GM21786 (cell line): ENCODE measurements around the gene NTRK1.

ENCODE experiments used
- ATAC-seq: cut with Tn5 transposase; IDR thresholded peaks from one replicate; pipeline ENCODE4 v1.9.1; 2021; ENCODE audit not compliant: unreplicated experiment

Gene NTRK1

DNA sequence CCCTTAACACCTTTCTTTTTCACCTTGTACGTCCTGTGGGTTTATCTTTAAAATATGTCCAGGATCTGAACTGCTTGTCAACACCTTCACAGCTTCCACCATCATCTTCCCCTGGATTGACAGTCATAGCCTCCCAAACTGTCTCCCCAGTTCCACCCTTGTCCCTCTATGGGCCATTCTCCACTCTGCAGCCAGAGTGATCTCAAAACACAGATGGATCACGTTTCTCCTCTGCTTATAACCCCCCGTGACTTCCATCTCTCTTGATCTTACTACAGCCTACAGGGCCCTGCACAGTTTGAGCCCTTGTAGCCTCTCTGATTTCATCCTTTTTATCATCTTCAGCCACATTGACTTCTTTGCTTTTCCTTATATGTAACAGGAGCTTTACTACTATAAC, 6.0 kb upstream of the NTRK1 start:
- no peak for ATAC-seq

DNA sequence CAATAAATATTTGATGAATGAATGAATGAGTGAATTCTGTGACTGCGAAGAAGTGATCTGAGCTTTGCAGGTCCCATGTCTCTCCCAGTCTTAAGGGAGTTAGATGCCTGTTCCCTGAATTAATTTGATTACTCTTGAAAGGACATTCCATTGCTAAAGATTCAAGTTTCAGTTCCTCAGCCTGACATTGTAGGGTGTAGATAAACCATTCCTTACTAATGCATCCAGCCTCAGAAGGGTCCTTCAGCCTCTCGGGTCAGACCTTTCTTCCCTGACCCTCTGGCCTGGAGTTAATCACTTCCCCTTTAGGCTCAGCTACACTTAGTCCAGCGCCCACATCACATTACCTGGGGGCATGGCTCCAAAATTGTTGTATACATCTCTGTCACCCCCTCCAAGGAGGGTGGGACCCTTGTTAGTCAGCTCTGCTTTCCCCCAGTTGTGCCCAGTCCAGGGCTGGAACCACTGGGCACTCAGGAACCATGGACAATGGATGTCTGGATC, 4.3 kb upstream of the NTRK1 start:
- ATAC-seq = no peak

DNA sequence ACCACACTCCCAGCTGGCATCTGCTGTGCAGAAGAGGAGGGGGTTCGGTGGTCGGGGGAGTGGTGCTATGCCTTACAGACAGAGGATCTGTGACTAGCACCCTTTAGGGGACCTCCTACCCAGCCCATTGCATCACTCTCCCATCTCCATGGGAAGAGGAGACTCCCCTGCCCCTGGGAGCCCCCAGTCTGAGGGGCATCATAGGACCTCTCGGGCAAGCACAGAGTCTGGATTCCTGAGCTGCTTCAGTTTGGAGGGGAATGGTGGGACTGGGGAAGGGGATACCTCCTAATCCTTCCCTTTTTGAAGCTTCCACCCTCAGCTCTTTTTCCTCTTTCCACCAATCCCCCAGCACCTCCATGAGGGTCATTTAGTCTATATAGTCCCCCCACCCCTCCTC, 3.1 kb upstream of the NTRK1 start:
- no peak for ATAC-seq

DNA sequence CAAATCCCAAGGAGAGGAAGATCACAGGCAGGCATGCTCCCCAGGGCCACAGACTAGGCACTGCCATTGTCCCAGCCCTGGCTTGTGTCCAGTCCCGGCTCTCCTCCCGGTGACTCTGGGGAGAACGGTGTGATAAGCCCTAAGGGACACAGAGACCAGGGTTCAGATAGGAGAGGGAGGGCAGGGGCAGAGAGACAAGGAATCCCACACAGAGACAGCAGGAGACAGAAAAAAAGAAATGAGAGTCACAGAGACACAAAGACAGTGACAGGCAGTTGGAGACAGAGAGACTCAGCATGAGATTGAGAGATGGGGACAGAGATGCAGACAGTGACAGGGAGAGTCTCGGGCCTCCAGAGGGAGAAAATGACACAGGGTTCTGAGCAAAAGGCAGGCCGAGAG, 2.1 kb upstream of the NTRK1 start:
- ATAC-seq = no peak

DNA sequence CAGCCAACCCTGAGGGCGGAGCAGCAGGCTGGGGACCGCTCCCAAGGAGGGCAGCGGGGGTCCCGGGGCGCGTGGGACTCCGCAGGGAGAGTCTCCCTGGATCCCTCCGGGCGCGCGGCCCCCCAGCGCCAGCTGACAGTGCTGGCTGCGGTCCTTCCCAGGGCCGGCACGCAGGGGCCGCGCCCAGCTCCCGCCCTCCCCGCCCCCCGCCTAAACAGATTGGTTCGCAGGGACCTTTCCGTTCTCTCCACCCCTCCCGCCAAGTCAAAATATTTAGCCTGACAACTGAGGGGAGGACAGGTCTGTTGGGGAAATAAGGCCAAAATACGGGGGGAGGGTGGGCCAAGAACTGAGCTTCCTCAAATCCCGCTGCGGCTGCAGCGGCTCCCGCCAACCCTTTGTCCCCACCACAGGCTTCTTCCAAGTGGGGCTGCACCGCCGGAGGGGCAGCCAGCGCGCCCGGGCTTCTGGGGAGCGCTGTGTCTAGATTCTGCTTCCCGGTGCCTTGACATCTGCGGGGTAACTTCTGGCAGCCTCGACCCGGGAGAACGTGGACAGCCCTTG, 1.6 kb upstream of the NTRK1 start, which contains the start of gene INSRR:
INSRR (minus strand) TSS at position 159 of the 564 bp plus-strand sequence. CDS start 496 bp downstream, outside the sequence.
- ATAC-seq = no peak

DNA sequence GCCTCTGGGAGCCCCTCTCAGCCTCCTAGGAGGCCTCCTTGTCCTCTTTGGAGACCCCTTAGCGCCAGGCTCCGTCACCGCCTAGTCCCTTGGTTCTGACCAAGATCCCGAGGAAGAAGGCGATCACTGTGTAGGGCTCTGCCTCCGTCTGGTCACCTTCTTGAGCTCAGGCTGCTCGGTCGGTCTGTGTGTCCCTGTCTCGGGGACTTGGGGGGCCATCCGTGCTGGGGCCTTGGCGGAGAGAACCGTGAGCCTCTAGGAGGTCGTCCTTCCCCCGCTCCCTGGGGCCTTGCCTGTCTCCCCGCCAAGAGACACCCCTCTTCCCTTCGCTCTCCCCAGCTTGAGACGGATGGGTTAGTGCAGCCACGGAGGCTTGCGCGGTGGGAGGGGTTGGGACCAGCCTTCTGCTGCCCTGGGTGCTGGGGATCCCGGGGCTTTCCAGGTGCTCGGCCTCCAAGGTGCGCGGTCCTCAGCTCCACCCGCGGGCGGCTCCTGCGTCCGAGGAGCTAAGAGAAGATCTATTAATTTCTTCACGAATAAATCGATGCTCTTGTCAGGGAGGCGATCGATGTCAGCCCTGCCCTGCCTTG, 1.0 kb upstream of the NTRK1 start:
- ATAC-seq = no peak

DNA sequence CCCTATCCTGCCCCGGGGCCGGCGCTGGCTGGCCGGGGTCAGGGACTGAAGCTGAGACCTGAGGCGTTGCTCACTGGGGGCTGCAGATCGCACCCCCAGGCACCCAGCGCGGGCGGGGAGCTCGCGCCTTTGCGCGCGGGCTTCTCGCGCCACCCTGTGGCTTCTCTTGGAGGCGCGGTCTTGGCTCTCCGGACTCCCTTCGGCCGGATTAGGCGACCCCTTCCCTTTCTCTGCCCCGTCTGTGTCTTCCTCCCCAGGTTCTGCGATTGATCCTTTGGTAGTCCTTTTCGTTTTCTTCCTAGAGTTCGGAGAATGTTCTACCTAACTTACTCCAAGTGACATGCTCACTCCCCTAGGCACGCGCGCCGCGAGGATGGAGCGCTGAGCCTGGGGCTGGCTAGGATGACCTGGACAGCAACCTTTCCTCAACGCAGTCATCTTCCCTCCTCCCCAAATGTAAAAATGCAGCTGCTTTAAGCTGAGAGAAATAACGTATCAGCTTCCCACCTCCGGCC, 495 bp upstream of the NTRK1 start:
- no peak for ATAC-seq

DNA sequence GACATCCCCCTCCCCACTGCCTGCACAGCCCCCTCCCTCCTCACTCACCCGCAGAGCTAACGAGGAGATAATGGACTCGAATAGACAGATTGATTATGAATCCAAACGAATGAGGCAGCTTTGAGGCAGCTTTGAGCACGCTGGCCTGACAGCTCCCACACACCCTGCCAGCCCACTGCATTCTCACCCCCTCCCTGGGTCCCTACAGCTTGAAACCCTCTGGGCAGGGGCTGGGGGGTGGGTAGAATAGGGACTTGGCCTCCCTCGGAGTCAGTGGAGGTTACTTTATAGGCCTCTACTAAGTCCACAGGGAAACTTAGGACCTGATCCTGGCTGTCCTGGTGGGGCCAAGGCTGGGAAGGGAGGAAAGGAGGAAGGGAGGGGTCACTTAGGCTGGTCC, 1.9 kb downstream of the NTRK1 start:
- no peak for ATAC-seq

DNA sequence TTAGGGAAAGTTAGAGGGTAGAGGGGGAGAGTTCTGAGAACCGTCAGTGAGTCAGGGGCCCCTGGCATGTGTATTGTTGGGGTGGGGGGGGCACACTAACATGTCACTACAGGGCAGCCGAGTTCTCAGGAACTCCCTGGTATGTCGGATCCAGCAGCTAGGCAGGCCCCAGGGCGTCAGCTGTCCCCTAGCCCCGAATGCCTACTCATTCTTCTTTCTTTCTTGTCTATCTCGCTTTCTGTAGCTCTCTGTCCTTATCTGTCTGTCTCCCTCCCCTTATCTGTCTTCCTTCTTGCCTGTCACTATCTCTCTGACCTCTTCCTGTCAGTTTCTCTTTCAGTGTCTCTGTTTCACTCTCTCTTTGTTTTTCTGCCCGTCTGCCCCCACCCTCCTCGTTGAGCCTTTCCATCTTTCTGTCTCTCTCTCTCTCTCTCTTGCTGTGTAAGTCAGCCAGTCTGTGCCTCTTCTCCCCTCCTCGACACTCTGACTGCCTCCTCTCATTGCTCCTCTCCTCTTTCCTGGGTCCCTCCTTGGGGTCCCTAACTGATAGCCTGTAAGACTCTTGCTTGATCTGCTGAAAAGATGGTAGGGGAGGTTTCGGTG, 2.4 kb downstream of the NTRK1 start:
- ATAC-seq = no peak

DNA sequence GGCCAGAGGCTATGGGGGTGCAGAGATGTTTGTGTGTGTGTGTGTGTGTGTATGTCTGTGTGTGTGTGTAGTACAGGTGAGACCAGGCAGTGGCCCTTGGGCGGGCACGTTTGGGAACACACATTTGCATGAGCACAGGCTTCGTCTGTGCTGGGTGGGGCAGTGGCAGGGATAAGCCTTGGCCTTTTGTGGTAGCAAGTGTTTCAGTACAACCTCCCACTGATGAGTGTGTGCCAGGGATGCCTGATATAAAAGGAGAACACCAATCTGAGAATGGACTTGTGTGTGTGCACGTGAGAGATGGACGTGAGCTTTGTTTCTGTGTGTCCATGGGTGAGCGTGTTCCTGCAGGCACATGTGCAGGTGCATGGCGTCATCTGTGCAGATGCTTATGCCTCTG, 3.0 kb downstream of the NTRK1 start:
- no peak for ATAC-seq

DNA sequence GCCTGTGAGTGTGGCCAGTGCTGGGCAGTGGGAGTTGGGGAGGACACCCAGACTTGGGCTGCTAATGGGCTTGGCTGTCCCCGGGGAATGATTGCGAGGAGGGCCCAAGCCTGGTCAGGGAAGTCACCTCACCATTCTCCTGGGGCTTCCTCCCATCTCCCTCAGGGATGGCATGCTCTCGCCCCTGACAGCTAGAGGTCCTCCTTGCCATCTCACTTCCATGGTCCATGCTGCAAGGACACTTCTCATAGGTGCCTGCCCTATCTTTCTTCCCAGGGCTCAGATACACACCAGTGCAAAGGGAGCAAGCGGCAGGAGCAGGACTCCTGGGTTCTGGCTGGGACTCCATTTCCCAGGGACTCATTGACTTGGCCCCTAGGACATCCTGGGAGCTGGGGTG, 4.1 kb downstream of the NTRK1 start:
- ATAC-seq = no peak

DNA sequence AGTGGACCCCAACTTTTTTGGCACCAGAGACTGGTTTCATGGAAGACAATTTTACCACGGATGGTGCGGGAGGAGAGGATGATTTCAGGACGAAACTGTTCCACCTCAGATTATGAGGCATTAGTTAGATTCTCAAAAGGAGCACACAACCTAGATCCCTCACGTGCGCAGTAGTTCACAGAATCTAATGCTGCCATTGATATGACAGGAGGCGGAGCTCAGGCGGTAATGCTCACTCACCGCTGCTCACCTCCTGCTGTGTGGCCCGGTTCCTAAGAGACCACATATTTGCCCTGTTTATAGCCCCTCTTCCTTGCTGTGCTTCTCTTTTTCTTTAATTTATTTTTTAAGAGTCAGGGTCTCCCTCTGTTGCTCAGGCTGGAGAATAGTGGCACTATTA, 4.6 kb downstream of the NTRK1 start:
- ATAC-seq = no peak

DNA sequence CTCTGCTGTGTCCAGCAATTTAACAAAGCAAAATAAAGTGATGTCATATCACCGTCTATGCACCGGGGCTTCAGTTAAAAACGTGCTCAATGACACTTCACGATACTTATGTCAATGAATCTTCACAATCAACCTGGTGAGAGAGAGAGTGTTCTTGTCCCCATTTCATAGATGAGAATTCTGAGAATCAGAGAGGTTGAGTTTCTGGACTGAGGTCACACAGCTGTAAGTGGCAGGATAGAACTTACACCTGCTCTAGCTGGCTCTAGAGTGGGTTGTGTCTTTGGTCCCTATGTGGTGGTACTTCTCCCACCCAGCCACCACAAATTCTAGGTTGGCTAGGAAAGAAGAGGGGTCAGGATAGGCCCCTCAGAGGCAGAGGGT, 5.2 kb downstream of the NTRK1 start:
- no peak for ATAC-seq

DNA sequence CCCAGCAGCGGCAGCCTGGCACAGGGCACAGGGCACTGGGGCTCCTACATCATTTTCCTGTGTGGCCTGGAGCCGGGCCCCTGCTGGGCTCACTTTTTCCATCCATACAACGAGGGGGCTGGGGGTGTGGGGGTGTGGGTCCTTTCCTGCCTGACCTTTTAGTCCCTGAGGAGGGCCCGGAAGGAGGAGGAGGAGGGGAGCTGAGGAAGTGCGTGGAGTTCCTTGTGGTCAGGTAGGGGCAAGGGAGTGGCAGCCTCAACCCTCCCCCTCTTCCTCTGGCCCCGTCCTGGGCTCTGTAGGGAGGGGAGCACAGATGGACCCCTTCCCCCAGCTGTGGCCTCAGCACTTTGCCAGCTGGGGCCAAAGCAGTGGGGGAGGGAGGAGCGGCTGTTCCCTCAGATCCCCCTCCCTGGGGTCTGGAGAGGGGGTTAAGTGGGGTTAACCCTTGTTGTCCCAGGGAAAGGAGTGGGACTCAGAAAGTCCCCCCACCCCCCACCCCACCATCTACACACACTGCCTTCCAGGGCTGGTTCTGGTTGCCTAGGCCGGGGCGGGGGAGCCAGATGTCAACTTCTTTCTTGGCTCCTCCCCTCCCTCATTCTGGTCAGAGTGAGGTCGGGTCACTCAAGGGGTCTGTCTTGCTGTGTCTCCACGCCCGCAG, 5.7 kb downstream of the NTRK1 start:
- ATAC-seq = no peak

DNA sequence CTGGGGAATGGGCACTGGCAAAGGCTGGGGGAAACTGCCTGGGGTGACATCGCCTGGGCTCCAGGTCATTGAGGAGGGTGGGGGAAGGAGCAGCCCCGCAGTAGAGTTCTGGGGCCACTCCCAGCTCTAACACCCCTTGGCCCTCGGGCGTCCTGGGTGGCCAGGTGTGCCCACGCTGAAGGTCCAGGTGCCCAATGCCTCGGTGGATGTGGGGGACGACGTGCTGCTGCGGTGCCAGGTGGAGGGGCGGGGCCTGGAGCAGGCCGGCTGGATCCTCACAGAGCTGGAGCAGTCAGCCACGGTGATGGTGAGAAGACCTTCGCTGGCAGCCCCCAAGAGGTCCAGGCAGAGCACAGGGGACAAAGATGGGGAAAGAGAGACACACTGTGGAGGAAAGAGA, 7.7 kb downstream of the NTRK1 start:
- ATAC-seq = no peak

DNA sequence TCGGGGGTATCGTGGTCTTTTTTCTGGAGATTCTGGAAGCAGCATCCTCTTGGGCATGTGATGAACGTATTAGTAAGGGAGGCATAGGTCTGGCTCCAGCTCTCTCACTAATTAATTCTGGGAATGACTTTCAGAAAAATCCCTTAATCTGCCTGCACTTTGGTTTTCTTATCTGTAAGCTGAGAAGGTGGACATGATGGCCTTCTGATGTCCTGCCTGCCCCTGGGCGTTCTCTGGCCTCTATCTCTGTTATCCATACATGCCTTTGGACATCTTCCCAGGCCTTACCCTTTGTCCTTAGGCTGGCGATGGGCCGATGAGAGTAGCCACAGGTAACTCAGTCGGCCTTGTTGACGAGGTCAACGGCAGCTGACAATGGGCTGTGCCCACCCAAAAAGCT, 8.8 kb downstream of the NTRK1 start:
- ATAC-seq = no peak

DNA sequence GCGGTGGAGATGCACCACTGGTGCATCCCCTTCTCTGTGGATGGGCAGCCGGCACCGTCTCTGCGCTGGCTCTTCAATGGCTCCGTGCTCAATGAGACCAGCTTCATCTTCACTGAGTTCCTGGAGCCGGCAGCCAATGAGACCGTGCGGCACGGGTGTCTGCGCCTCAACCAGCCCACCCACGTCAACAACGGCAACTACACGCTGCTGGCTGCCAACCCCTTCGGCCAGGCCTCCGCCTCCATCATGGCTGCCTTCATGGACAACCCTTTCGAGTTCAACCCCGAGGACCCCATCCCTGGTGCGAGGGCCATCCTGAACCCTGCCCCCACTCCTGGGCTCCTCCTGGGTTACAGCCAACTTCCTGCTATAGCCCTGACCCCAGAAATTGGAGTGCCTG, 13.0 kb downstream of the NTRK1 start:
- no peak for ATAC-seq

DNA sequence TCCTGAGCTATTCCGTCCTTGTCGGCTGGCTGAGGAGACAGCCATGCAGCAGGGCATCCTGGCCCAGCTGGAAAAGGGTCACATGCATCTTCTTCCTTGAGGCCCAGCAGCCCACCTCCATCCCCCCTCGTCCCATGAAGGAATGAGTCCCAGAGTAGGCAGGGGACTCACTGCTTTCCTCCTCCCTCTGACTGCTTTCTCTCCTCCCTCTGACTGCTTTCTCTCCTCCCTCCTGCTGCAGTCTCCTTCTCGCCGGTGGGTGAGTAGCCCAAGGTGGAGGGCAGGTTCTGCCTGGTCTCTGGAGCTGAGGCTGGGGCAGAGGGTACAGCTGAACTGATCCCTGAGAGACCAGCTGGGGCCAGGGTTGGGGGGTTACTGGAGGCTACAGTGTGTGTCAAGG, 13.5 kb downstream of the NTRK1 start:
- ATAC-seq = no peak

DNA sequence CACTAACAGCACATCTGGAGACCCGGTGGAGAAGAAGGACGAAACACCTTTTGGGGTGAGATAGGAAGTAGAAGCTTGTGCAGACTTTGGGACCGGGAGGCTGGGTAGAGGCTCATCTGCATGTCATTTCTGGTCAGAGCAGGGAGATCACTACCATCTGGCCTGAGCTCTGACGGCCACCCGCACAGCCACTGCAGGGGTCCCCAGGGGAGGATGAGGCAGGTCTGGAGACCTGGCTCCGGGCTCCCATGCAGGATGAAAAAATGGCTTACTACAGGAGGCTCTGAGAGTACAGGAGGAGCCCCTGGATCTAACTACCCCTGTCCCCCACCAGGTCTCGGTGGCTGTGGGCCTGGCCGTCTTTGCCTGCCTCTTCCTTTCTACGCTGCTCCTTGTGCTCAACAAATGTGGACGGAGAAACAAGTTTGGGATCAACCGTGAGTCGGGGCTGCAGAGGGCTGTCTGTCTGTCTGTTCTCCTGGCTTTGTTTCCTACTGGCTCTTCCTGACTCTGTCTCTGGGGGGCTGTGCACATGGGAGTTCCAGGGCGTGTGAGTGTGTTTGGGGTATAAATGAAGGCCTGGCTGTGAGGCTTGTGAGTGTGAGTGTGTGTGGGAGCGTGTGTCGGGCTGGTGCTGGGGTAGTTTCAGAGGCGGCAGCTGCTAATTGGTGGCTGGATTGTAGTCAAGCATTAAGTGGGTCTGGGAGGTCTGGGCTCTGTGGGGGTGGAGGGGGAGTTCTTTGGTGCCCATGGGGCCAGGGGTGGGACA, 14.1 kb downstream of the NTRK1 start:
- no peak for ATAC-seq

DNA sequence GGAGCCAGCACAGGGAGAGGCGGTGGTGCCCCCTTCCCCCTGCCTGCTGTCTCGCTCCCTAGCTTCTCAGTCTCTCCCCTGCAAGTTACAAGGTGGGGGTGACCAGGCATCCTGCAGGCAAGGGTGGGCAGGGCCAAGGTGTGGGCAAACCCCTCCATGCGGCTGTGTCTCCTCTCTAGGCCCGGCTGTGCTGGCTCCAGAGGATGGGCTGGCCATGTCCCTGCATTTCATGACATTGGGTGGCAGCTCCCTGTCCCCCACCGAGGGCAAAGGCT, 14.6 kb downstream of the NTRK1 start:
- ATAC-seq = no peak

DNA sequence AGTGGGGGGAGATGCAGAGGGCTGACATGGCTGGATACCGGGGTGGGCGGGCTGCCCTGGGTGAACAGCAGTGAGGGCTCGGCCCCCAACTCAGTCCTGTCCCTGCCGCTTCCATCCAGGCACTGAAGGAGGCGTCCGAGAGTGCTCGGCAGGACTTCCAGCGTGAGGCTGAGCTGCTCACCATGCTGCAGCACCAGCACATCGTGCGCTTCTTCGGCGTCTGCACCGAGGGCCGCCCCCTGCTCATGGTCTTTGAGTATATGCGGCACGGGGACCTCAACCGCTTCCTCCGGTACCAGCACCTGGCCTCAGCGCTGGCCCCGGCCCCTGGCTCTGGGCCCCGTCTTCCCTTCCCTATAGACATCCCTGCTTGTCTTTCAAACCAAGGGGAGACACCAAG, 15.6 kb downstream of the NTRK1 start:
- no peak for ATAC-seq
